ENCODE results near the gene STPG1.

Gene STPG1

GRCh38 chr1:24338447-24338846 is 75.1 kb downstream of the STPG1 start:
- no peak overlapping the region for H3K27ac ChIP-seq

GRCh38 chr1:24337455-24337854 is 76.1 kb downstream of the STPG1 start:
- H3K27ac ChIP-seq, result no peak overlapping the region
- TF ChIP-seq CTCF (conservative IDR thresholded peaks at IDR 0.05), result no peak
- no peak for TF ChIP-seq ZFX (IDR thresholded peaks at IDR 0.05)

More at GRCh38 chr1:24338447-24338846, 75.1 kb downstream of the STPG1 start:
- no peak for TF ChIP-seq CTCF (conservative IDR thresholded peaks at IDR 0.05)
- TF ChIP-seq ZFX (IDR thresholded peaks at IDR 0.05), result no peak

- TF ChIP-seq ZFX (IDR thresholded peaks at IDR 0.05), result no peak
- no peak for TF ChIP-seq CTCF (conservative IDR thresholded peaks at IDR 0.05)
- H3K27ac ChIP-seq, result no peak overlapping the region
Measured at GRCh38 chr1:24336075-24336474, 77.5 kb downstream of the STPG1 start.

- no peak overlapping the region for H3K27ac ChIP-seq
- TF ChIP-seq CTCF (conservative IDR thresholded peaks at IDR 0.05) (no peak), ZFX (IDR thresholded peaks at IDR 0.05) (no peak)
Measured at GRCh38 chr1:24331961-24332673, 81.5 kb downstream of the STPG1 start.

- H3K27ac ChIP-seq, result no peak overlapping the region
- TF ChIP-seq ZFX (IDR thresholded peaks at IDR 0.05) (no peak), CTCF (conservative IDR thresholded peaks at IDR 0.05) (no peak)
Measured at GRCh38 chr1:24329797-24330543, 83.6 kb downstream of the STPG1 start.

GRCh38 chr1:24329331-24329730 is 84.3 kb downstream of the STPG1 start:
- no peak overlapping the region for H3K27ac ChIP-seq
- TF ChIP-seq CTCF (conservative IDR thresholded peaks at IDR 0.05) (no peak), ZFX (IDR thresholded peaks at IDR 0.05) (no peak)

- H3K27ac ChIP-seq, result no peak overlapping the region
- no peak for TF ChIP-seq ZFX (IDR thresholded peaks at IDR 0.05)
- TF ChIP-seq CTCF (conservative IDR thresholded peaks at IDR 0.05), result no peak
Measured at GRCh38 chr1:24327891-24328290, 85.7 kb downstream of the STPG1 start.

All from C4-2B (cell line).